Fibroblast of the aortic adventitia (primary cell): ENCODE measurements around the gene NTRK2. TPM values are rescaled to one million over a fixed set of nuclear protein-coding genes. Genes with fewer than 3 reads are reported as not detected.

ENCODE experiments used
- DNase-seq: peaks from one replicate; pipeline ENCODE4 v3.0.0-alpha.2; 2010; ENCODE audit warnings: low read depth
- H3K4me3 ChIP-seq: 2 replicates; pipeline ENCODE4 v1.5.1; 2011; ENCODE audit warnings: low read depth, mild to moderate bottlenecking, control low read depth, low read length, moderate library complexity
- CTCF ChIP-seq: IDR thresholded peaks from 2 replicates; pipeline ENCODE4 v1.5.1; 2011; ENCODE audit warnings: mild to moderate bottlenecking, low read length, control low read depth, inconsistent platforms; ENCODE audit not compliant: insufficient read depth
- total RNA-seq: library from RNA; depleted of rRNA; stranded (reverse); fragments of >200 nt; gene quantifications from 2 replicates; pipeline ENCODE4 v1.2.3, GENCODE V29; 2012; ENCODE audit warnings: low replicate concordance

NTRK2 gene
- total RNA-seq, 1 donor: 3.3 TPM

GRCh38 chr9:84879631-84880030 is 210.1 kb downstream of the NTRK2 start:
- H3K4me3 ChIP-seq: no peak overlapping the region
- TF ChIP-seq CTCF: no peak
- no peak for DNase-seq

GRCh38 chr9:84880835-84881234 is 211.3 kb downstream of the NTRK2 start:
- TF ChIP-seq CTCF: no peak
- H3K4me3 ChIP-seq: no peak overlapping the region
- no peak for DNase-seq

GRCh38 chr9:84886866-84887265 is 217.3 kb downstream of the NTRK2 start:
- TF ChIP-seq CTCF: no peak
- no peak for DNase-seq
- no peak overlapping the region for H3K4me3 ChIP-seq

- TF ChIP-seq CTCF: no peak
- no peak for DNase-seq
- no peak overlapping the region for H3K4me3 ChIP-seq
Observed at GRCh38 chr9:84891924-84892323, 222.4 kb downstream of the NTRK2 start.

GRCh38 chr9:84893419-84894128 is 224.0 kb downstream of the NTRK2 start:
- TF ChIP-seq CTCF: no peak
- no peak overlapping the region for H3K4me3 ChIP-seq
- no peak for DNase-seq

GRCh38 chr9:84894859-84895258 is 225.3 kb downstream of the NTRK2 start:
- H3K4me3 ChIP-seq: no peak overlapping the region
- no peak for TF ChIP-seq CTCF
- no peak for DNase-seq
